Nucleus accumbens (tissue), 56 donors: ENCODE data around the gene SLC4A2.

ENCODE experiments used
- DNase-seq, 56 donors: peaks; one replicate each; lab custom pipeline; 2025; lab: John Stamatoyannopoulos, UW

Gene SLC4A2

DNA sequence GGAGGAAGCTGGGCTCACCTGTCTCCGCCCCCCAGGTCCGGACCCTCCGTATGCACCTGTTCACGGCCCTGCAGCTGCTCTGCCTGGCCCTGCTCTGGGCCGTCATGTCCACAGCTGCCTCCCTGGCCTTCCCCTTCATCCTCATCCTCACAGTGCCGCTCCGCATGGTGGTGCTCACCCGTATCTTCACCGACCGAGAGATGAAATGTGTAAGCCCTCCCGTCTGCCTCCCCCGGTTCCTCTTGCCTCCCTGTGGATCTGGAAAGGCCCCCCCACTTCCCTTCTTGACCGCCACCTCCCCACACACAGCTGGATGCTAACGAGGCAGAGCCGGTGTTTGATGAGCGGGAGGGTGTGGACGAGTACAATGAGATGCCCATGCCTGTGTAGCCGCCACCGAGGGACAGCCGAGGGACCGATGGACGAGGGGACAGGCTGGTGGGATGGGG is 16.6 kb downstream of the SLC4A2 start:
- no peak for DNase-seq

DNA sequence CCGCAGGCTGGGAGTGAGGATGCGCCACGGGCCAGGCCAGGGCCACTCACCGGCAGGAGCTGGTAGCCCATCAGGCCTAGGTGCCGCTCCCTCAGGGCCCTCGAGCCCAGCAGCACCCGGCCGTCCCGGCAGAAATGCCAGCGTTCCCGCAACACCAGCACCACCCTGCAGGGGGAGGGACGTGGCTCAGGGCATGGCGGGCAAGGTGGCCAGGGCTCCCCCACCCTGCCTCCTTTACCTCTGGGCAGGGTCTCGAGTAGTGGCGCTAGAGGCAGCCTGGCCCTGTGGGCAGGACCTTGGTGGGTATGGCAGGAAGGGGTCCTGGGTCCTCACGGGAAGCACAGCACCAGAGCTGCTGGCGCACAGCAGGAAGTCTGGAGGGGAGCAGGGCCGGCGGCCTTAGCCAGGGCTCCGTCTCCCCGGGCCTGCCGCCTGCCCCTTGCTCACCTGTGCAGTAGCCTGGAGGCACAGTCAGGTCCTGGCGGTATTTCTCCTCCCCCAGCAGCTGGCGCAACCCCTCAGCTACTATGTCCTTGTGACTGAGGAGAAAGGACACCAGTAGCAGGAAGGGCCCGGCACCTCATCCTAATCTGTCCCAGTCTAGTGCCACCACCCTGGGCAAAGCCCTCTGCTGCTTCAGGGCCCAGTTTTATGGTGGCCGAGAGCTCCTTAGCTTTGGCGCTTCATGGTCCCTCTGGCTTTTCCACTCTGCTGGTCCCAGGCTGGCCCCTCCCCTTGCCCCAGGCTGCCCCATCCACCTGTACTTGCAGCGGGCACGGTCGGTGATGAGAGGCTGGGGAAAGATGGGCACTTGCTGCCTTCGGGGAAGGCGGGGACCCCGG is 17.7 kb downstream of the SLC4A2 start:
- DNase-seq, result no peak

DNA sequence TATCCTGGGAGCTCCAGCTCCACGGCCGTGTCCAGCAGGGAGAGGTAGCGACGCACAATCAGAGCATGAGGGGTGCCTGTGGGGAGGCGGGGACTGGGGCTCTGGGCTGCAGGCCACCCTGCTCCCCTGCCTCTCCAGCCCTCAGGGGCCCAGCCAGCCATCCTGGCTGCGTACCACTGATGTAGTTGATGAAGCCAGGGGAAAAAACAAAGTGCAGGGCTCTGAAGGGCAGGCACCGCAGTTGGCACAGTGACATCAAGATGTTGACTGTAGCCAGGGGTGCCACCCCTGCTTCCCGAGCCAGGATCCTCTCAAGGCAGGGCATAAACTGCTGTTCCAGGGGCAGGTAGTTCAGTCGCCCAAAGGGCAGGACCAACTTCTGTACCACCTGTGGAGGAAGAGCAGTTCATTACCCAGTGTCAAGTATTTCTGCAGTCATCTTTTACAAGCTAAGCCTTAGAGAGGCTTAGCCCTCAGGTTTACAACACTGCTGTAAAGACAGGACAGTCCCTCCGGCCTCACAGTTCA is 18.4 kb downstream of the SLC4A2 start:
- no peak for DNase-seq

DNA sequence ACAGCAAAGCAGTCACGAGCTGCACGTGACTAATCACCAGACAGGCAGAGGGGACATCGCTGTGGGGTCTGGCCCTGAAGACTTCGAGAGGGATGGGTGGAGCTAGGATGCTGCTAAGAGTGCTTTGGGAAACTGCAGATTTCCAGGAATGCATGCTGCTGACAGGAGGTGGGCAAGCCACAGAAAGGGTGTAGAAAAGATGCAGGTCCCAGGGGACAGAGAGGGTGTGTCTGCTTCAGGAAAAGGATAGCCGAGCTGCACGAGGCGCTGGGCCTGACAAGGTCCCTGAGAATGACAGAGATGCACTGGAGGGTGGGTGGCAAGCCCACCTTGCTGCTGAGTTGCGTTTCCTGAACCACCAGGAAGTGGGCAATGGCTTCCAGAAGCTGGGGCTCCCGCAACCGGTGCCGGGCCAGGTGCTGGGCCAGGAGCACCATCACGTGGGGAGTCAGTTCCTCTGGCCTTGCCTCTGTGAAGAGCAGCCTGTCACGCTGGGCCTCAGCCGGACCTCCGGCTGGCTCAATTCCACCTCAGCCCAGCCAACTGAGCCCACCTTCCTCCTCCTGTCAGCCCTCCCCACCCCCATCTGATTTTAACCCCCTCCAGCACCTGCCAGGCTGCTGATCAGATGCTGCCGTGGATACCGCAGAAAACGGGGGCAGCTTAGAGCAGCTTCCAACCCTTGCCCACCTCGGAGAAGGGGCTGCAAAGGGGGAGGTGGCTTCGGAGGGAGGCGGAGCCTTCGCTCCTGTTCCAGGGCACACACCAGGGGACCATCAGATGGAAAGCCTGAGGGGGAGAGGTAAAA is 19.0 kb downstream of the SLC4A2 start:
- no peak for DNase-seq

DNA sequence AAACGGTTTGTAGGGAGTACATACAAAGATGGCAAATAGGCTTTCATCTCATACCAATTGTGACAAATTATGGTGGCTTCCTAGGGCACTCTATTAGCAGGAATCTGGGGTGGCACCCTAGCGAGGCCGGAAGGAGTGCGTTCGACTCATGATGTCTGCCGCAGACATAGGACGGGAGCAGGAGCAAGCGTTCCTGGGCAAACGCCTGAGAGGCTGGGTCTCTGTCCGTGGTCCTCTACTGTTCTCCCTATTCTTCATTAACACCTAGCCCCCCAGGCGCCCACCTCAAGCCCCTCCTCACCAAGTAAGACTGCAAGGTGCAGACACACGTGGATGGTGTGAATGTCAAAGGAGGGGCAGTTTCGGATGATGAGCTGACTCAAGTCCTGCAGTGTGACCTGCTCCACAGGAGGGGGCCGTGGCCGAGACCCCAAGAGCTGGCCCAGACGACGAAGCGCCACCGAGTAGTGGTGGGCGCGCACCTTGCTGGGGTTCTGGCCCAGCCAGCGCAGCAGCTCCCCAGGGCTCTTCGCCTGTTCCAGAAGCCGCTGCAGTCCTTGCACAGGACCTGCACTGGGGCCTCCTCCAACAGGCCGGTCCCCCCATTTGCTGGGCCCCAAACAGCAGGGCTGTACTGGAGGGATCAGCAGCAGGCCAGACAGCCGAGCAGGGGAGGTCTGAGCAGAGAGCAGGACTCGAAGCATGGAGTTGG is 20.0 kb downstream of the SLC4A2 start:
- DNase-seq, result no peak

DNA sequence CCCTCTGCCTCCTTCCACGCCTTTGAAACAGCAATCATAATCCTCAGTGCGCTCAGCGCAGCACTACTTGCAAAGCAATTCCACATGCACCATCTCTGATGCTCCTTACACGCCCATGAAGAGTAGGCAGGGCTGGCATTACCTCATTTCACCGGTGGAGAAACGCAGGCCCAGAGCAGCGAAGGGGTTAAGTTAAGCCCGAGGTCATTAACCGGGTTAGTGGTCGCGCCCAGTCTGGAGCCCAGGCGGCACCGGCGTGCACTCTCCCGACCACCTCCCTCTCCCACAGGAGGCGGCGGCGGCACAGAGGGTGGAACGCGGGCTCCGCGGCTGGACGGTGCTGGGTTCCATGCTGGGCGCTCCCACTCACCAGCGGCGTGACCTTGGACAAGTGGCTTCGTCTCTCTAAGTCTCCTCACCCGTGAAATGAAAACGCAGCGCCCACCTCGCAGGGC is 20.7 kb downstream of the SLC4A2 start:
- DNase-seq, result peak in 21 of 56 donors; percentile 25 to 65 (median 50)

DNA sequence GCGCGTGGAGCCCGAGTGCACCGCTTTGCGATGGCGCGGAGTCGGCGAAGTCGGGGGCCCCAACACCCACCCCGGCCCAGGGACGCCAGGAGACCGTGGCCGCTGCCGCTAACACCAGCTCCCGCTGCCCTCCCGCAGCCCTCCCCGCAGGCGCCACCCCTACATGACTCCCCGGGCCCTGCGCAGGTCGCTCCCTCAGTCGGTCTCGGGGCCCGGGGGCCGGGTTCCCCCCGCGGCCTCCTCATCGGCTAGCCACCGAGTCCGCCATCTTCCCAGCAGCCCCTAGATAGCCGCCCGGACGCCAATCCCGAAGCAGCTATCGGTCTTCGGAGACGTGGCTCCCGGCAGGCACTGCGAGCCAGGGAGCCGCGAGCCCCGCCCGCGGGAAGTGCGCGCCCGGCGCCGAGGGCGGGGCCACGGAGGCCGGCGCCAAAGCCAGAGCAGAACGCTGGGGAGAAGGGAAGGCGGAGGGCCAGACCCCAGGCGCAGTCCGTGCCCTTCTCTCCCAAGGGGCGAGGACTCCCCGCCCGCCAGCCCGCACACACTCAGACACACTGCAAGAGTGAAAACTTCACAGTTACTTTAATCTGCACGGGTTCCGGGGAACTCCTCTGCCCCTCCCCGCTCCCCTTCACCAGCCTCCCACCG is 21.3 kb downstream of the SLC4A2 start, which contains the start of gene FASTK:
Gene FASTK (minus strand): TSS at position 288 of the 648 bp plus-strand sequence. CDS start 43 bp downstream, at position 245.
- peak; percentile 28 to 96 (median 88) for DNase-seq

DNA sequence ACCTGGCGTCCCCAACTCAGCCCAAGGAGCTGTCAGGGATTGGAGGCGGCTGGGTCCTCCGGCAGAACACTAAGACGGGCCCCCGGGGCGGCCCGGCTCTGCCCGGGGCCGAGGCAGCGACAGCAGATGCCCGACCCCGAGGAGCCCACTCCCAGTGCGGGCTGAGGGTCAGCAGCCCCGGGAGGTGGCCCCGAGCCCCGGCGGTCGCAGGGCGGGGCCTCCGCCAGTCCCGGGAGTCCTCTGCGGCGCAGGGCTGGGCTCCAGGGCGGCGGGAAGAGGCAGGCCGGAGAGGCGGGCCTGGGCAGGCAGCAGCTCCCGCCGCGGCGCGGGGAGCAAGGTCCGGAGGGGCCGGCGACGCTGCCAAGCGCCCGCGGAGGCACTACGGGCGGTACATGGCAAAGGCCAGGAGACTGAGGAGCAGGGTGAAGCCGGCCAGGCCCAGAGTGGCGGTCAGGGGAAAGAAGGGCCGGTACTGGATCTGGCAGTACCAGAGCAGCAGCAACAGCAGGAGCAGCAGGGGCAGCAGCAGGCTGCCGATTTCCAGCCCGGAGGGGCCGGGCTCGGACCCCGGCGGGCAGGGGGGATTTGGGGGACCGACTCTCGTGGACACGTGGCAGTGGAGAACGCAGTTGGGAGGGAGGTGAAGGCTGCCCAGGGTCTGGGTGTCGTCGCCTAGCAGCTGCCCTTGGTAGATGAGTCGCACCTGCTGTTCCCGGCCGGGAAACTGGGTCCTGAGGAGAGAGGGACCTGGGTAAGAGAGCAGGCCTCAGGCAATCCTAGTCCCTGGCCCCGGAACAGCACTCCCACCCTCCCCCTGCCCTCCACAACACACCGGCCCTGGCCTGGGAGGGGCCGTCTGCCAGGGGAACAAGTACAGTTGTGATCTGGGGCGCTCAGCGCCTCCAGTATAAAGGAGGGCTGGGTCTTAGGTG is 22.0 kb downstream of the SLC4A2 start:
- peak in 2 of 56 donors; percentile 31 to 49 for DNase-seq

DNA sequence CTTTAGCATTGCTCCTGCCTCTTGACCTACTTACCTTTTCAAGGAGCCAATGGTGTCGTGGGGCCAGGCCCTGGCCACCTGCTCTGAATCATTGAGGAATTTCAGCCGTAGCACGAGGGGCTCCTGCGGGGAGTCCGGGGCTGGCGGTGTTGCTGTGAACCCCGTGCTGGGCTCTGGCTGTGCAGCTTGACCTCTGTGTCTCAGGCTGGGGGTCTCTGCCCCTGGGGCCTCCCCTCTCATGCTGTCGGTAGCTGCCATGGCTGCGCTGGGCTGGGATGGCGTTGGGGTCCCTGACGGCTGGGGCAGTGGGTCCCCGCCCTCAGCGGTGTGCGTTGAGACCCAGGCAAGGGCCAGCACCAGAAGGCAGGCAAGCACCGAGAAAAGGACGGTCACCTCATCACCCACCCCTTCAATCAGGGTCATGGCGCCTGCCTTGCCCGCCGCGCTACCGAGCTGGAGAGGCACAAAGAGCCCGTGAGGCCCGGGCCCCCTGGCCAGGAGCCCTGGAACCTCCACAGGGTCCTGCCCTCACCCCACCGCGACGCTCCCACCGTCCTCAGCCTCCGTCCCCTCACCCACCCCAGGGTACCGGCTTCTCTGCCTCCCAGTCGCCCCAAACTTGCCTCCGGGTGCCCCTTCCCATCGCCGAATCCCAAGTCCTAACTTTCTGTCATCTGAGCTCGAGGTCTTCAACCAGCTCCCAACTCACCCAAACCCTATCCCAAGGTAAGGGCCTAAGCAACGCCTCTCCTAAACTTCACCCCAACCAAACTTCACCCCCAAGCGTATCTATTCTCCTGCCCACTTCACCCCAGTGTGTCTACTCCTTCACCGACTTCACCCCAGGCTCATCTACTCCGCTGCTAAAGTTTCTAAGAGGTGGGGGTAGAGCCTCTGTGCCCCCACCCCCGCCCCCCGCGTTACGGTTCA is 23.0 kb downstream of the SLC4A2 start:
- no peak for DNase-seq

DNA sequence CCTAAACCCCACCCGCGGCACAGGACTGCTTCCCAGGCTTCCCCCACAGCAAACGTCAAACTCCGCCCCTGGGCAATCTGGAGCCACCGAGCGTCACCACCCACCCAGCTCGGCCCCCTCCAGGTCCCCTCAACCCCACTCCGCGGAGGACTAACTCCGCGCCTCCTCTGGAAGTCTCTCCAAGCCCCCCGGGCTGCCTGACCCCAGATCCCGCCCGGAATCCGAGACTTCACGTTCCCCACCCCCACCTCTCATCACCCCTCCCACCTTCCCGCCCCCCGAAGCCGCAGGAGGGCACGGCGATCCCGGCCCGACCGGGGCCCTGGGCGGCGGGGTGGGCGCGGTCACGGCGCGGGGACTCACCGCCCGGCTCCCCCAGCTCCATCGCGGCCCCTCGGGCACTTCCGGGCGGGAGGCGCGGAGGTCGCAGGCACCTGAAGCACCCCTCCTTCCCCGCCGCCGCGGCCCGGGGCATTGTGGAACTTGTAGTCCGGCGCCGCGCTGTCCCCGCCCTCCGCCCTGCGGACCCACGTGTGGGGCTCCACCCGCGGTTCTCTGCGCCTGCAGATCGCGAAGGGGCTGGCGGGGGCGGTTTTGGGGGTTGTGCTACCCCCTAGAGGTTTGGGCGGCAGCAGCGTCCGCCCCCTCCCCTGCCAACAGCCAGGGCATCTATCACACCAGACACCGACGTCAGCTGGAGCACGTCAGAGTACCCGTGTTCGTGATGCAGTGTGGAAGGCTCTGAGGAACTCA is 23.9 kb downstream of the SLC4A2 start, which contains the start of gene TMUB1:
Gene TMUB1 (minus strand): TSS at position 423 of the 753 bp plus-strand sequence. CDS start 930 bp downstream, outside the sequence.
- DNase-seq, result peak in 53 of 56 donors; percentile 25 to 86 (median 68)

DNA sequence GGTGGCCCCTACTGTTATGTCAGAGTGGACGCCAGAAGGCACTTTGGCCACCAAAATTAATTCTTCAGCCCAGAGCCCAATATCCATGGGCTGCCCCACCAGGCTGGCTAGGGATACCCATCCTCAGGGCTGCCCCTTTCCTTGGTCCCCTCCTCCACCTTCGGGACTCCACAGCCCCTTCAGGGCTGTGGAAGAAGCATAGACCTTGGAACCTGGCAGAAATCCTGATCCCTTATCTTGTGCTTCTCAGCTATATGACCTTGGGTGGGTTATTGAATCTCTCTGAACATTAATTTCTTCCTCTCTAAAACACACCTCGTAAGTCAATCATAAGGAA is 24.4 kb downstream of the SLC4A2 start:
- no peak for DNase-seq

DNA sequence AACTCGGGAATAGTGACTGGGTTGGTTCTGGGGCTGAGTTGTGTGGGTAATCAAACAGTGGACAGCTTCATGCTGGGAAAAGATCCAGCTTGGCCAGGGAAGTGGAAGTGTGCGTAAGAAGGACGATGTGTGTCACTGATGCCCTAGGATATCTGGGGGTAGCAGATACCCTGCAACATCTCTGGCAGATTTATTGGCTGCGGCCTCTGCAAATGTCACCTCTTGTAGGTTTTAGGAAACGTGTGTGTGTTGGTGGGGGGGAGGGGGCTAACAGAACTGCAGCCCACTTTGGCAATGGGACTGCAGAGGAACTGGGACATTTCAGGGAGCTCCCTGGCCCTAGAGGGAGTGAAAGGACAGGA is 25.9 kb downstream of the SLC4A2 start:
- DNase-seq, result peak in 1 of 56 donors; percentile 14

DNA sequence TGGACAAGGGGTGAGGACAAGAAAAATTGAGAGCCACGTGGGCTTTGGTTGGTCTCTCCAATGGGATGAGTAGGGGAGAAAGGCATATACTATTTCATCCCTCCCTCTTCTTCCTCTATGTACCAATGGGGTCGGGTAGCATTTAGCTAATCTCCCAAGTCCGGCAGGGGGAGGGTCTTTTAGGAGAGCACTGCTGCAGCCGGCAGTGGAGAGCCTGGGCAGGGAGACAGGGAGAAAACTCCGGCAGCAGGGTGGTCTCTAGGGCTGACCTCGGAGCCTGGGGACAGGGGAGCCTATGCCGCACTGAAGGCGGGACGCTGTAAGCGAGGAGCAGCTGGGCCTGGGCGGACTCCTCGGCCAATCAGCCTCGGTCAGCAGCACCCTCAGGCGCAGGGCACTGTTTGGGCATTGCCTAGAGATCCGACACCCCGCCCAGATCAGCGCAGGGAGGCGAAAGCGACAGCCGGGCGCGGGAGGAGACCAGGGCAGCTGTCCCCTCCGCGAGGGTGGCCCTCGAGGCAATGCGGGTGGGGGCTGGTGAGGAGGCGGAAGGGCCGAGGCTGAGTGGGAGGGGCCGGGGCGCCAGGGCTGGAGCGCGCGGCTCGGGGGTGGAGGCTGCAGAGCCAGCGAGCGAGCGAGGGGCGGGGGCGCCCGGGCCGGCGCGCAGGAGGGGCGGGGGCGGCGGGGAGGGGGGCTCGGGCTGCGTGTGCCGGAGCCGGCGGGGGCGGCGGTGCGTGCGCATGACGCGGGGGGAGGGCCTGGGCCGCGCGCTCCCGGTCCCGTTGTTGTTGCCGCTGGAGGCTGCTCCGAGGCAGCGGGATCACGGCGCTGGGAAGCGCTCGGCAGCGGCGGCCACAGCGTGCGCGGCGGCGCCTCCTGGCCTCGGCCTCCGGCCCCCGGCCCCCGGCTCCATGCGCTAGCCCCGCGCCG is 26.6 kb downstream of the SLC4A2 start, which contains the start of gene AGAP3:
Gene AGAP3 (plus strand): TSS at position 785 of the 930 bp plus-strand sequence. CDS start 267 bp downstream, outside the sequence.
- DNase-seq, result peak in 55 of 56 donors; percentile 29 to 92 (median 84)

DNA sequence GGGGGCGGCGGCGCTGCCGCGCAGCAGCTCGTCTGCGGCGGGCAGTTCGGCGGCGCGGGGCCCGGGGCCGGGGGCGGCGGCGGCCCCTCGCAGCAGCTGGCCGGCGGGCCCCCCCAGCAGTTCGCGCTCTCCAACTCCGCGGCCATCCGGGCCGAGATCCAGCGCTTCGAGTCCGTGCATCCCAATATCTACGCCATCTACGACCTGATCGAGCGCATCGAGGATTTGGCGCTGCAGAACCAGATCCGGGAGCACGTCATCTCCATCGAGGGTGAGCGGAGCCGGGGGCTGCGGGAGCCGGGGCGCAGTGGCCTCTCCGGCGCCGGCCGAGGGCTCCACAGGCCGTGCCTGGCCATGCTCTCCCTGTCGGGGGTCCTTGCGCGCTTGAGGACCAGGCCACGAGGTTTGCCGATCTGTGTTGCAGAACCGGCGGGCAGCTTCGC is 27.4 kb downstream of the SLC4A2 start:
- peak in 14 of 56 donors; percentile 24 to 74 (median 48) for DNase-seq

DNA sequence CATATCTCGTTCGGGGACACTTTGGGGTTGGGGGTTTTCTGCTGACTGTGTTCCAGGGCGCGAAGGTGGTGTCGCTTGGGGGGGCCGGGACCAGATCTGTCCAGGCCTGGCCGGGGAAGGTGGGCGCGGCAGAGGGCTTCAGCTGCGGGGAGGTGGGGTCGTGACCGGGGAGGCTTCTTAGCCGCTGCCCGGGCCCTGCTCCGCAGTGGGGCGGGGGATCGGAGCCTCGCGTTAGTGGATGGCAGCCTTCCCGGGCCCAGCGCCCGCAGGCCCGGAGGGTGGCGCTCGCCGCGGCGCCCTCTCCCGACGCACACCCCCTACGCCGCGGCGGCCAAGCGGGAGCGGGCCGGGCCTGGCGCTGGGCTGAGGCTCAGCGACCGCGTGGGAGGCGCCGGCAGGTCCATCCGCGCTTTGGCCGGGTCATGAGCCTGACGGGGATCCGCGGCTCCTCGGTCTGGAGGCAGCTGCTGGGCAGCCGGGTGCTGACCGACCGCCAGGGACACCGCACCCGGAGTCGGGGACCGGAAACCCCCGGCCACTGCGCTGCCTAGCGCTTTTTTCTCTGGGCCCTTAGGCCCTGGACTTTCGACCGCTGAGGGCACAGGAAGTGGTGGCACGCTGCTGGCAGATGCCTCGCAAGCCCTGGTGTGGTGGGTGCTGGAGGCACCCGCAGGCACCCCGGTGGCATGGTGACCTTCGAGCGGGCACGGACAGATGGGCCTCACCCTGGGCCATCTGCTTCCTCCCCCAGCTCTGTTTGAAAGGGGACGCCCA is 28.0 kb downstream of the SLC4A2 start:
- peak in 46 of 56 donors; percentile 8 to 80 (median 46) for DNase-seq
